ENCODE data around the gene PRKAG1.
A peak's percentile ranks its signal among the peaks of the same experiment; 100 is the strongest.

Gene PRKAG1

DNA sequence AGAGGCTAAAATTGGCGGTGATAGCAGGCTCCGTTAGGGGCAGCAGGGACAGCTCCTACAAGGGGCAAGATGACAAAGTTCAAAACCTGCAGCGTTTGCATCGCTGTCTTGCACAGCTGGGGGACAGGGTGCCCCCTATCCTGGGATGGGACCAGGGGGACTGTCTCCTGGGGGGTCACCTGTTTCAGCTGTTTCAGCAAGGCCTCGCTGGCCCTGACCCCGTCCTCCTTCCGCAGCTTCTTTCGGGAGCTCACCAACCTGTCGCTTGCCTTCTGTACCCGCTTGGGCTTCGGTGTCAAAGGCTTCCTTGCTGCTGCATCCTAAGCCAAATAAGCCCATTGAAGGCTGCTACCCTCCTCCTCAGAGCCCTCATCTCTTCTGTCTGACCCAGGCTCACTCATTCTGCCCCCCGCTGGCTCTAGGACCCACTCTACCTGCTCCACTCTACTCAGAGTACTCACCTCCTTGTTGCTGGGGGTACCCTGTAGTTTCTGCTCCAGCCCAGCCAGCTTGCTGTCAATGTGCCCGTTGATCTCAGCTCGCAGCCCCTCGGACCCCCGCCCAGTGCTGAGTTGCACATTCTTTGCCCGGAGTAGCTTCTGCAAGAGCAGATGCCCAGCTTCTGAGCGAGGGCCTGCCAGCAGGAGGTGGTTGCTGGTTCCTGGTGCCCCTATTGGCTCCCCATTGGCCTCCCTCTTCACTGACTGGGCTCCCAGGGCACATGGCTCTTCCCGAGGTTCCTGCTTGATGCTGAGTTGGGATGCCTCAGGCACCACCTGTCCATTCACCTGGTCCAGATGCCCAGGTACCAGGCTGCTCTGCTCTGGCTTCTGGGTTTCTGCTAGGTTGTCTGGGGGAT is 12.4 kb upstream of the PRKAG1 start:
- no peak for DNase-seq

GRCh38 chr12:49030119-49030518 is 11.5 kb upstream of the PRKAG1 start:
- no peak for DNase-seq

GRCh38 chr12:49028666-49029275 is 10.2 kb upstream of the PRKAG1 start:
- DNase-seq: no peak

DNA sequence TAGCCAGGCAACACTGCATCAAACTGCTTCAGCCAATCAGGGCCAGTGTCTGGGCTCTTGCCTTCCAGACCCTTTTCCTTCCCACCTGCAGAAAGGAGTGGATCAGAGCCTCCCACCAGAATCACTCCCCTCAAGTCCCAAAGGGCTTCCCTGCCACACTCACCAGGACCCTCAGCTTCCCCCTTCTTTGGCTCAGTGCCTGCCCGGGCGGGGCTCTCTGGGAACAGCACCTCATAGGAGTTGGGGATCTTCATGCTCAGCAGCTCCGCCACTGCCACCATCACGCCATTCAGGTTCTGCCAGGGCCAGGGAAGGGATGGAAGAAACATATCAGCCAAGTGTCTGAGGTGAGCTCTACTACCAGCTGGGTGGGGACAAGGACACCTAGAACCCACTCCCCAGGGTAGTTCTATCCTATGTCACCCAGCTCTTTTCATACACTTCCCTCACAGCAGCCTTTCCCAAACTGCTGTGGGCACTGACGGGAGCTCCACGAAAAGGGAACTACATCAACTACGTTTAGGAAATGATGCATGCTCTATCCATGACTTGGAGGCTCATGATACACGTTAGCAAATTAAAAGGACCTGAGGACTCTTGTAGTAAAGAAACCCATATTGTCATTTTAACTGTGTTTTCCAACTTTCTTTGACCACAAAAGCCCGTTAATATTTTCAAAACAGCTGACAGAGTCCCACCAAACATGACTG is 9.4 kb upstream of the PRKAG1 start:
- no peak for DNase-seq

DNA sequence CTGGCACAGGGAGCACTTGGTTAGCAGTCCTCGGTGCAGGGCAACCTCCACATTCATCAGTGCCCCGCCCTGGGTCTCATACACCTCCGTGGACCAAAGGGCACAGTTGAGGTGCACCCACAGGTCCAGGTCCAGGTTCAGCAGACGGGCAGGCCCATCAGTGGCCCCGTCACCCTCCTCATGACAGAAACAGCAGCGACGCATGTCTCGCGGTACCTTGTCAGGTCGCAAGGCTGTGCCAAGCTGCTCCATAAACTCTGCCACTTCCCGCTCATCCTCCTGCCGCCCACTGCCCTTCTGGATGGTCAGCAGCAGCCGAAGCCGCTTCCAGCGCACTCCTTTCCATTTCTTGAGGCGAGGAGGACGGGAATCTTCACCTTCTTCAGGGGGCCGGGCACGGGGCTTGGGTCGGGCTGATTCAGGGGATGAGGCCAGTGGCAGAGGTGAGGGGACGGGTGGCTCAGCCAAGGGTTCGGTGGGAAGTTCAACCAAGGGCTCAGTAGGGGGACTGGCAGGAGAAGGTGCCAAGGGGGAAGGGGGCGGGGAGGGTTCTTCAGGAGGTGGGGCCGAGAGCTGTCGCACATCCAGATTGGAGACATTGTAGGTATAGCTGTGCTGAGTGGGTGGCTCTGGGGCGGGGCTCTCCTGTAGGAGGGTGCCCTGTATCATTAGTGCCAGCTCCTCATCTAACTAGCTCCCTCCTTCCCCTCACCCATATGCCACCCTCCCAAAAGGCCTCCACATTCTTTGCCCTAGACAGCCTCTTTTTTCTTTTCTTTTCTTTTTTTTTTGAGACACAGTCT is 8.3 kb upstream of the PRKAG1 start:
- DNase-seq: no peak

DNA sequence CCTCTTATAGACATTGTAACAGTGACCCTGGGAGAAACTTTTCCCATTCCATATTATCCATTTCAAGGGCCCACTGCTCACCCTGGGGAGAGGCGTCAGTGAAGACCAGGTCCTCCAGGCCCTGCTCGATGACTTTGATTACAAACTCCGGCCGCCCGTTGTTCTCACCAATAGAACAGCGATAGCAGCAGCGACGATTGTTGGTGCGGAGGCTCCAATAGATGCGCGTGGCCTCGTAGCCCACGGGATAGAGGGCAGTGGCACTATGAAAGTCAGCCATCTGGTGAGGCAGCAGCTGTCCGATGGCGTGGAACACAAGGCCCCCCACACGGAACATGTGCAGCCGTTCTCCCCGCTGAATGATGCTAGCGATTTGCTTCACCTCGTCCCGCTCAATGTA is 7.5 kb upstream of the PRKAG1 start:
- no peak for DNase-seq

DNA sequence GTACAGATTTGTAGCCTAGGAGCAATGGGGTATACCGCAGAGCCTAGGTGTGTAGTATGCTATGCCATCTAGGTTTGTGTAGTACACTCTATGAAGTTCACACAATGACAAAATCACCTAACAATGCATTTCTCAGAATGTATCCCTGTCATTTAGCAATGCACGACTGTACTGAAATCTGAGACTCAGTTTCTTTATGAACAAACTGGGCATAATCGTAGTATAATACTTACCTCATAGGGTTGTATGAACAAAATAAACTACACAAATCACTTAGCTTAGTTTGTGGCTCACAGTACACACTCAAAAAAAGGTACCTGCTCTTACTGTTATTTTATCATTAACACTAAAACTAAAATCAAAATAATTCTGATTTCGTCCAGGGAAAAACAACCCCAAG is 6.9 kb upstream of the PRKAG1 start:
- no peak for DNase-seq

- DNase-seq: no peak
Measured at GRCh38 chr12:49024543-49024942, 6.0 kb upstream of the PRKAG1 start.

DNA sequence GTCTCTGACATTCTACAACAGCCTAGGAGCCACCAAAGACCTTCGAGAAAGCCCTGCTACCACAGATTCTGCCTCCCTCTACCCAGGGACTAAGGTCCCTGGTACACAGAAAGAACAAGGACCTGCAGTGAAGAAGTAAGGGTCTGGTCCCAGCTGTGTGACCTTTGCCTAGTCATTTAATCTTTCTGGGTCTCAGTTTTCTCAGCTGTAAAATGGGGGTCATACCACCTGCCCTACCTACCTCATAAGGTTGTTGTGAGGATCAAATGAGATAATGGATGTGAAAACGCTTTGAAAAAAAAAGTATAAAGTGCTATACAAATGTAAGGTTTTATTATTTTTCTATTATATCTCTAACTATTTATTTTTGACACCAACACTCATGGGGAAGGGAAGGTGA is 5.2 kb upstream of the PRKAG1 start:
- no peak for DNase-seq

DNA sequence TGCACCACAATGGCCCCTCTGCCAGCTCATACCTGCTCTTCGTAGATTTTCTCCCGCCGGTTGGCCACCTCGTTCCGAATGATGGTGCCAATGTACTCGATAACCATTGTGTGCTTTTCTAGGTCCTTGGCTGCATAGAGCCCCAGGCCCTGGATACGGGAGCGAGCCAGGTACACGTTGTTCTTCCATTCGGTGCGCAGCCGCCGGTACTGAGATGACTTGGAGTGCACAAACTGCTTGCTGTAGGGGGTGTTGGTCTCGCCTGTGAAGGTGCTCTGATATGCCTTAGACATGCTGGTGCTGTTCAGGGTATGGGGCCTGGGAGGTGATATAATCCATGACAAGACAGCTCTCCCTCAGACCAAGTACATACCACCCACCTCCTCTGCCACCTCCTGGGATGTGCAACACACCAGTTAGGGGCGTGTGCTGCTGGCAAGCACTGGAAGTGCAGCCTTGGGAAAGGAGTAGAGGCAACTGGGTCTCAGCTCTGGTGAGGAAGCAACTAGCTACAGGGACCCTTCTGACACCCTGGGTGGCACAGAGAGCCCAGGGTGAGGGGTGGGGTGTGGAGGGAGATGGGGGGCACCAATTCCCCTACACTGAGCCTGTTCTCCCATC is 4.1 kb upstream of the PRKAG1 start:
- no peak for DNase-seq

DNA sequence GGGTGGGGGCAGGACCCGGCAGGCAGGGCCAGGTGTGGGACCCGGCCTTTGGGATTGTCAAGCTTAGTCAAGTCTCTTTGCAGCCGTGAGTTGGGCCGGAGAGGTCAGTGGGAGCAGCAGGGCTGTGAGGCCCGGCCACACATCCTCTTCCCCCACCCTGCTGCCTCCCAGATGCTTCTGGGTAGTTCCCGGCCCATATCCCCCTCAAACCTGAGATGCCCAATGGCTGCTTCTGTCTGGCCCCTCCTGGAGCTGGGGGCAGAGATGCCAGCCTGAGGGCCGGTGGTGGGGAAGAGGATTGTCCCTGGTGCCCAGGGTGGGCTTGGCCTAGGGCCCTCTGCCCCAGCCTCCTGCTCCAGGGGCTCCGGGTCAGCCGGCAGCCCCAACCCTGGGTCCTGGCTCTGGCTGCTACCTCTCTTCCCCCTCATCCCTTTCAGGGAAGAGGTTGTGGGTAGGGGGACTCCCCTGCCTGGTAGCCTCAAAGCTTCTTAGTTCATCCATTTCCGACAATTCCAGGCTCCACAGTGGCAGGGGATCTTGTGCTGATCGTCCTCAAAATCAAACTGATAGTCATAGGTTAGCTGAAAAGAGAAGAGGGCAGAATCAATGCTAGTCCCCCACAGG is 2.8 kb upstream of the PRKAG1 start:
- DNase-seq: no peak

DNA sequence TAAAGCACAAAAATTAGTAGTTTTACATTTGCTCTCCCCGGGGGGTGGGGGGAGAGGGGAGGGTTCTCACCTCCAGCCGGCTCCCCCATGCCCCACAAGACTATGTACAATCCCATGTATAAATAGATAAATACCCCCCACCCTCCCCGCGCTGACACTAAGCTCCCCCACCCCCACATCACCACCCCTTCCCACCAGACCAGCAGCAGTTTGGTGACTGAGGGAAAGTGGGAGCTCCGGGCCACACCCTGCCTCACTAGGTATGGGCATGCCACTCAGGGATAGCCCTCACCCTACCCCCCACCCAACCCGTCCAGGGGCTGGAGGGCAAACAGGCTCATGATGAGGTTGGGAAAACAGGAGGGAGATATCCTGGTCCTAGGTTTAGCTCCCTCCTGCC is 1.9 kb upstream of the PRKAG1 start:
- DNase-seq: no peak

DNA sequence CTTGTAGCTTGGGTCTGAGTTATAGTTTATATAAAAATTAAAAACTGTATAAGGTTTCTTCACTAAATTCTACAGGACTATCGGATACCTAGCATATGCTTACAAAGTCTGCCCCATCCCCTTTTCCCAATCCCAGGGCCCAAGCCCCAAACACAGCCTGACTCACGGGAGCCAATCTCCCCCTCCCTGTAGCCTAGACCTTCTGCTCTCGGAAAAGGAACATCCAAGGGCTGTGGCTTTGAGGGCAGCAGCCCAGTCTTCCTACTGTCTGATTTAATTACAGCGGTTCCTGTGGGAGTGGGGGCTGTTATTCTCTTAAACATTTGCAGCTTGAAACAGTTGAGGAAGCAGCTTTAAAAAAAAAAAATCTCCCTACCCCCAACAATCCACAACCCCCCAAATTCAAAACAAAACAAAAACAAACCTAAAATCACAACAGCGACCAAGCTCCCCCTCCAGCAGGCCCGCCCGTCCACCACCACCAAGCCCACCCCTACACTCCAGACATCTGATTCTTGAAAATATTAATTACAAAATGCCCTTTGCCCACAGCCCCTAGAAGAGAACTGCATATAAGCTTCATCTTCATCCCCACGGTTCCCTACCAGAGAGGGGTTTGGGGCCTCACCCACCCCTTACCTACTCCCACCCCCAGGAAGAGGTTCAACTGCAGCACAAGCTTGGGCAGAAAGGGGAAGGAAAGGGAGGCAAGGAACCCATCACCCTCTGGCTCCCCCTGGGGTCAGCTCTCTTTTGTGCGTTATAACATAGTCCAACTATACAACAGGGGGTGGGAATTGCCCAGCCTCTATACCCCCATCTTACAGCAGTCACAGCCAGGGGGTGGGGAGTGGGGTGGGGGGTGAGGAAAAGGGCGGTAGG is 1.1 kb upstream of the PRKAG1 start:
- DNase-seq: peak; percentile 70

DNA sequence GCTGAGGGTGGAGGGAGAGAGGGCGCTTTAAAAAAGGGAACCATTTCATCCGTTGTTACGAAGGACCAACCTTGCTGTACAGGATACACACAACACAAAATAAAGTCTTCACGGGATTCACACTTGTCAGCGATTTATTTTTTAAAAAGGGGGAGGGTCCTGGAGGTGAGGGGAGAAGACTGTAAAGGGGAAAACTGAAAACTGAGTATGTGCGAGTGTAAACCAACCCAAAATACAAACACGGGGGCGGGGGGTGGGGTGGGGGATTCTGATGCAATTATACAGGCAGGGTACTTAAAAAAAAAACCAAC is 499 bp upstream of the PRKAG1 start:
- DNase-seq: no peak

DNA sequence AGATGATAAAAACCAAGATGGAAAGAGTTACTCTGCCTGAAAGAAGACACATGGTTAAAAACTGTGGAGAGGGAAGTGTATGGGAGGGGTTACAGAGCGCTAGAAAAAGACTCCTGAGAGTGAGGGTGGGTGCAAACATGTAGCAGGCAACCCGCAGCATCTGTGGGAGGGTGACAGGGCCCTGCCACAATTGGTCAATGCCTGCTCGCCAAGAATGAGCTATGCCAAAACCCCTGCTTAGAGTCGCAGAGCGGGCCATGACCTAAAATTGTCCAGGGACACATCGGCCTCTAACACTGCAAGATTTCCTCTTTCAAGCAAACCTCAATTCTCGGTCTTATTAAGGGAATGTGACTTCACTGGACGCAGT is 700 bp downstream of the PRKAG1 start:
- DNase-seq: peak; percentile 50

- DNase-seq: no peak
Measured at GRCh38 chr12:49015196-49015595, 3.4 kb downstream of the PRKAG1 start.

- no peak for DNase-seq
Measured at GRCh38 chr12:49014547-49014946, 4.0 kb downstream of the PRKAG1 start.

GRCh38 chr12:49013428-49013827 is 5.1 kb downstream of the PRKAG1 start:
- no peak for DNase-seq

GRCh38 chr12:49012739-49013138 is 5.8 kb downstream of the PRKAG1 start:
- no peak for DNase-seq

- no peak for DNase-seq
Measured at GRCh38 chr12:49010092-49010668, 8.4 kb downstream of the PRKAG1 start.

DNA sequence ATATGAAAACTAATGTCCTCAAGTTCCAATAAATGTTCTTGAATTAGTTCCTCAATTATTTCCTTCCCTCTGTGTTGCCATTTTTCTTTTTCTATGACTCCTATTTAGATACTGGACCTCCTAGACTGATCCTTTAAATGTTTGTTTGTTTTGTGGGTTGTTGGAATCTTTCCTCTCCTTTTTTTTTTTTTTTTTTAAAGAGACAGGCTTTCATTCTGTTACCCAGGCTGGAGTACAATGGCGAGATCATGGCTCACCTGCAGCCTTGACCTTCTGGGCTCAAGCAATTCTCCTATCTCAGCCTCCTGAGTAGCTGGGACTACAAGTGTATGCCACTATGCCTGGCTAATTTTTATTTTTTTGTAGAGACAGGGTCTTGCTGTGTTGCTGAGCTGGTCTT is 9.6 kb downstream of the PRKAG1 start:
- no peak for DNase-seq
